Mucosa of descending colon (tissue), 3 donors: ENCODE data around the gene CDON. TPM values are rescaled to one million over a fixed set of nuclear protein-coding genes. Genes with fewer than 3 reads are reported as not detected.

ENCODE experiments used
- ATAC-seq: fragments of 200-7000 bp; cut with Tn5 transposase; one replicate; pipeline ENCODE4 v1.9.1; 2020; ENCODE audit warnings: mild to moderate bottlenecking, moderate library complexity
- DNase-seq, 3 donors: peaks; one replicate each; pipeline ENCODE4 v3.0.0-alpha.2; 2020
- H3K36me3 ChIP-seq: fragments of 200-600 bp; one replicate; pipeline ENCODE4 v1.8.0; 2021; ENCODE audit warnings: low read depth, mild to moderate bottlenecking
- H3K4me1 ChIP-seq: fragments of 200-600 bp; one replicate; pipeline ENCODE4 v1.8.0; 2021; ENCODE audit warnings: low read depth, mild to moderate bottlenecking
- H3K4me3 ChIP-seq: fragments of 200-600 bp; one replicate; pipeline ENCODE4 v1.8.0; 2021; ENCODE audit warnings: mild to moderate bottlenecking
- H3K9me3 ChIP-seq: fragments of 200-600 bp; one replicate; pipeline ENCODE4 v1.8.0; 2021; ENCODE audit warnings: mild to moderate bottlenecking
- CTCF ChIP-seq: fragments of 200-600 bp; IDR thresholded peaks from one replicate; pipeline ENCODE4 v1.8.0; 2022; ENCODE audit warnings: antibody characterized with exemption, mild to moderate bottlenecking
- intact Hi-C, 2 donors: fragments of 100-400 bp; cut with DNase I in 1 of 2; cut with micrococcal nuclease in 1 of 2; formaldehyde crosslinking; loops; one replicate each; pipeline versions ENCODE4 v1.11.0 to v1.11.1; 2022; cut with DNase I, micrococcal nuclease
- long read RNA-seq, 2 donors: library from polyadenylated mRNA; unstranded; transcript quantifications; one replicate each; pipeline ENCODE4 v2.0.0, GENCODE V29; 2019 to 2021
- total RNA-seq, 3 donors: library from RNA; stranded (reverse); fragmentation: NEBNext Ultra II Directional in 2 of 3; extraction: Animal tissue kit (Norgen Biotek cat#: 25700) in 2 of 3; gene quantifications; one replicate each; pipeline versions ENCODE4 v1.2.1 to v1.2.4, GENCODE V29; 2021 to 2023
- donor health status: DM: no; HTN: no; CAD: no; lungs with moderate emphysema.
- donor health status: DM: no; HTN: no; CAD: no.
- donor health status: DM: no; HTN: yes; CAD: no.

The CDON gene
- 10 to 100 TPM in 1 of 3 donors, 1 to 10 TPM in 2; 3.8 to 91.6 (median 6.6) TPM for total RNA-seq
- long read RNA-seq, donor 1, partial matches to known transcripts: 4 of 14 reads
- long read RNA-seq, donor 1, other reads (novel, unspliced or antisense): 10 of 14 reads
- long read RNA-seq, donor 2: 0 reads

DNA sequence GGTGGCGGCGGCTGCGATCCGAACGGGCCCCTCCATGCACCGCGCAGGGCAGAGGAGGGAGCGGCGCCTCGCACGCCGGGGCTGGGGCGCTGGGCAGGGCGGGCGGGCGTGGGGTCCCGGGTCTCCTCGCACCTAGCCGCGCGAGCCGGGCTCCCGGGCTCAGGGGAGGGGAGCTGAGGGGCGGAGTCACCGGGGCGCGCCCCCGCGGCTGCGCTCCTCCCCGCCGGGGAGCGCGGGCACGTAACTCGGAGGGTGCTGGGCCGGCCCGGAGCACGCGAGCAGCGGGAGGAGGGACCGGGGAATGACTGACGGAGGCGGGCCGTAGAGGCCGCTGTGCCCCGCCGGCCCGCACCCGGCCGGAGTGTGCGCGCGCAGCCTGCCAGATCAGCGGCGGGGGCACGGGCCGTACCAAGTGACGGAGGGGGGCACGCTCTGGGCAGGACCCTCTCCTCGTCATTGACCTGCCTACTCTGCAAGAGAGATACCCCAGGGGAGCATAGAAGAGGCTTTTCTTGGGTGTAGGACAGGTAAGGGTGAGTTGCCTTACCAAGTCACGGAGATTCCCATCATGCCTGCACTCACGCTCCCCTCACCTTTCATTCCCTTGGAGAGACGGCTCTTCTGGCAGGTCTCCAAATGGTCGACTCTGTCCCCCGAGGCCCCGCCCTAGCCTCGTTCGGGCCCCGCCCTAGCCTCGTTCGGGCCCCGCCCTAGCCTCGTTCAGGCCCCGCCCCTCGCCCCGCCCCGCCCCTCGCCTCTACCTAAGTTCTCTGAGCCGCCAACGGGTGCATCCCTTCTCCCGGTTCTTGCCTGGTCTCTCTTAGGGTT lies at the start of gene CDON:
CDON (minus strand) TSS at position 188 of the 828 bp plus-strand sequence. CDS start 39,390 bp downstream, outside the sequence.
- intact Hi-C loops: no loop called here
- peaks cover 5% of the 10 kb centered on the region for H3K4me1 ChIP-seq

GRCh38 chr11:126111458-126112116 lies 48.9 kb upstream of the CDON start:
- Histone ChIP-seq H3K9me3 (no peaks in the 10 kb centered on the region), H3K36me3 (no peaks in the 10 kb centered on the region), H3K4me1 (peaks cover 27% of the 10 kb centered on the region), H3K4me3 (no peak overlapping the region)
- TF ChIP-seq CTCF: no peak
- ATAC-seq (no peak), DNase-seq (no peak)
- intact Hi-C loops: no loop called here

More for the DNA sequence above, at the start of gene CDON:
- no peak for TF ChIP-seq CTCF
- H3K4me3 ChIP-seq: peak within 1 kb of the TSS; percentile 40
- DNase-seq (peak; percentile 93 to 95 (median 95)), ATAC-seq (peak; percentile 97)
- no peaks in the 10 kb centered on the region for H3K36me3 ChIP-seq
- no peaks in the 10 kb centered on the region for H3K9me3 ChIP-seq

DNA sequence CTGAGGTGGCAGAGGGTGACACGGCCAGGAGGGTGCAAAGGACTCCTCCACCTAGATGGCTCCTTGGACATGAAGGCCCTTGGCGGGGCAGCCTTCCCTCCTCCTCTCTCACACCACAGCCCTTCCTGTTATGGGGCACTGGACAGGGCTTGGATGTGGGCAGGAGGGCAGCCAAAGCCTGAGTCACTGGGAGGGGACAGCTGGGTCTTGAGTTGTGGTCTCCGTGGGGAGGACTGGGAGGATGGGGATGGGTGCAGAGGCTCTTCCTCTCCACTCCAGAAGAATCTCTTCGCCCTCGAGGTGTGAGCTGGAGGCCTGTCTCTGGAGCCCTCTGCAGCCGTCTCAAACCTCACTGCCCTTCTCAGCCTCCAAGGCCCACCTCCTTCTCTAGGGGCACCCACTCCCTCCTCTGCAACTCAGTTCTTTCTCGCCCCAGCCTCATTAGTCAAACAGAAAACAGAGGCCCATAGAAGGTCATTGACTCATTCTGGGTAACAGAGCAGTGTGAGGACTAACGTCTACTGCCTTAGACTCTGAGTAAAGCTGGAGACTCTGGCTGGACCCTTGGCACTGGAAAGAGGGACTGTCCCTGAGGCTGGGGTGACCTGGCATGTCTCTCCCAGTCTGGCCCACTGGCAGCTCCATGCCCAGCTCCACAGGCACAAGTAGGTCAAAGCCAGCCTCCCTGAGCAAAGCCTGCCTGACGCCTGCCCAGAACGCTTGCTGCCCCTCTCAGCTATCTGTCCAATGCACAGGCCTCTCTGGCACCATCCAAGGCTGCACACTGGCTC lies 47.5 kb upstream of the CDON start:
- intact Hi-C loops: no loop called here
- ATAC-seq: no peak

GRCh38 chr11:126106594-126107328 lies 44.1 kb upstream of the CDON start:
- no peak for TF ChIP-seq CTCF
- no peaks in the 10 kb centered on the region for H3K9me3 ChIP-seq
- intact Hi-C loops: no loop called here
- no peaks in the 10 kb centered on the region for H3K36me3 ChIP-seq
- H3K4me1 ChIP-seq: peaks cover 7% of the 10 kb centered on the region
- DNase-seq: no peak
- no peak overlapping the region for H3K4me3 ChIP-seq
- no peak for ATAC-seq

More for the DNA sequence above, 47.5 kb upstream of the CDON start:
- Histone ChIP-seq H3K4me1 (peaks cover 17% of the 10 kb centered on the region), H3K4me3 (no peak overlapping the region), H3K36me3 (no peaks in the 10 kb centered on the region), H3K9me3 (no peaks in the 10 kb centered on the region)
- TF ChIP-seq CTCF: no peak
- DNase-seq: no peak

GRCh38 chr11:126105748-126106080 lies 43.0 kb upstream of the CDON start:
- ATAC-seq (no peak), DNase-seq (no peak)
- Histone ChIP-seq H3K36me3 (no peaks in the 10 kb centered on the region), H3K4me1 (peaks cover 7% of the 10 kb centered on the region), H3K4me3 (no peak overlapping the region), H3K9me3 (no peaks in the 10 kb centered on the region)
- no peak for TF ChIP-seq CTCF
- intact Hi-C loops: no loop called here
